Gastrocnemius medialis (tissue), 4 donors: Measurements from ENCODE around the gene FAM171A1.

Experiments used
- CTCF ChIP-seq, 5 experiments: fragments of 450-650 bp in 3 of 5; fragments of 200-600 bp in 2 of 5; sonication (generic) in 2 of 5; IDR thresholded peaks in 4 of 5; conservative IDR thresholded peaks in 1 of 5; 1 replicate in 4 of 5; 2 replicates in 1 of 5; pipeline ENCODE4 v1.5.1; 2016 to 2019; ENCODE audit warnings: antibody characterized with exemption in 5 of 5, mild to moderate bottlenecking in 3 of 5, moderate library complexity in 3 of 5
- POLR2A ChIP-seq, 2 donors: fragments of 450-650 bp; IDR thresholded peaks; one replicate each; pipeline ENCODE4 v1.6.1; 2017; ENCODE audit warnings: antibody characterized with exemption in 2 of 2, mild to moderate bottlenecking in 2 of 2, moderate library complexity in 2 of 2

GRCh38 chr10:15316871-15317464 lies 54.1 kb downstream of the FAM171A1 start:
- TF ChIP-seq CTCF (IDR thresholded peaks at IDR 0.05 in 4 of 5, conservative IDR thresholded peaks at IDR 0.05 in 1 of 5), result no peak
- no peak for TF ChIP-seq POLR2A (IDR thresholded peaks at IDR 0.05)
